MM.1S (cell line): ENCODE data around the gene ZNF592.

Source experiments
- DNase-seq: peaks from one replicate; pipeline ENCODE4 v3.0.0-alpha.2; 2015
- H2AFZ ChIP-seq: fragments of 300-600 bp; sonication (generic); 2 replicates; pipeline ENCODE4 v1.6.0; 2016; ENCODE audit warnings: antibody characterized with exemption, low read length
- H3F3A ChIP-seq: fragments of 300-600 bp; sonication (generic); 2 replicates; pipeline ENCODE4 v1.6.1; 2016; ENCODE audit warnings: mild to moderate bottlenecking, antibody characterized with exemption, low read length, moderate library complexity, mixed read lengths; ENCODE audit not compliant: insufficient read depth
- H3K27ac ChIP-seq: fragments of 300-600 bp; sonication (generic); 2 replicates; pipeline ENCODE4 v1.5.1; 2016; ENCODE audit warnings: mild to moderate bottlenecking, low read length
- H3K27me3 ChIP-seq: fragments of 300-600 bp; sonication (generic); replicated peaks from 2 replicates; pipeline ENCODE4 v1.6.0; 2016; ENCODE audit warnings: low read length; ENCODE audit not compliant: insufficient read depth
- H3K36me3 ChIP-seq: fragments of 300-600 bp; sonication (generic); replicated peaks from 2 replicates; pipeline ENCODE4 v1.6.1; 2016; ENCODE audit warnings: mild to moderate bottlenecking, low read length, mixed read lengths; ENCODE audit not compliant: insufficient read depth
- H3K4me1 ChIP-seq: fragments of 300-600 bp; sonication (generic); 2 replicates; pipeline ENCODE4 v1.6.1; 2016; ENCODE audit warnings: low read length, mixed read lengths
- H3K4me2 ChIP-seq: fragments of 300-600 bp; sonication (generic); 2 replicates; pipeline ENCODE4 v1.6.0; 2016; ENCODE audit warnings: low read depth, low read length
- H3K4me3 ChIP-seq: fragments of 300-600 bp; sonication (generic); 2 replicates; pipeline ENCODE4 v1.5.1; 2016; ENCODE audit warnings: low read length, mixed read lengths
- H3K79me2 ChIP-seq: fragments of 300-600 bp; sonication (generic); 2 replicates; pipeline ENCODE4 v1.6.1; 2016; ENCODE audit warnings: mixed run types, low read length, mixed read lengths
- H3K9ac ChIP-seq: fragments of 300-600 bp; sonication (generic); 2 replicates; pipeline ENCODE4 v1.6.1; 2016; ENCODE audit warnings: low read length, mixed read lengths
- H3K9me2 ChIP-seq: fragments of 300-600 bp; sonication (generic); replicated peaks from 2 replicates; pipeline ENCODE4 v1.6.1; 2016; ENCODE audit warnings: mild to moderate bottlenecking, low read length, mixed read lengths; ENCODE audit not compliant: insufficient read depth
- H3K9me3 ChIP-seq: fragments of 300-600 bp; sonication (generic); replicated peaks from 2 replicates; pipeline ENCODE4 v1.6.1; 2016; ENCODE audit warnings: mild to moderate bottlenecking, low read length, mixed read lengths; ENCODE audit not compliant: insufficient read depth
- H4K20me1 ChIP-seq: fragments of 300-600 bp; sonication (generic); 2 replicates; pipeline ENCODE4 v1.6.1; 2016; ENCODE audit warnings: mild to moderate bottlenecking, low read length, moderate library complexity, mixed read lengths; ENCODE audit not compliant: insufficient read depth
- EZH2 ChIP-seq: fragments of 300-600 bp; sonication (generic); optimal IDR thresholded peaks from 2 replicates; pipeline ENCODE3; 2017; ENCODE audit warnings: low read depth, mild to moderate bottlenecking, antibody characterized with exemption, low read length, mixed read lengths
- EZH2phosphoT487 ChIP-seq: fragments of 300-600 bp; sonication (generic); IDR thresholded peaks from 2 replicates; pipeline ENCODE4 v1.6.1; 2018; ENCODE audit warnings: antibody characterized with exemption, low read length
- TF ChIP-seq, protein P1 (sequence below): fragments of 300-600 bp; sonication (generic); IDR thresholded peaks from 2 replicates; pipeline ENCODE4 v1.5.1; 2016; ENCODE audit warnings: antibody characterized with exemption, low read length, mixed read lengths

ZNF592 gene

DNA sequence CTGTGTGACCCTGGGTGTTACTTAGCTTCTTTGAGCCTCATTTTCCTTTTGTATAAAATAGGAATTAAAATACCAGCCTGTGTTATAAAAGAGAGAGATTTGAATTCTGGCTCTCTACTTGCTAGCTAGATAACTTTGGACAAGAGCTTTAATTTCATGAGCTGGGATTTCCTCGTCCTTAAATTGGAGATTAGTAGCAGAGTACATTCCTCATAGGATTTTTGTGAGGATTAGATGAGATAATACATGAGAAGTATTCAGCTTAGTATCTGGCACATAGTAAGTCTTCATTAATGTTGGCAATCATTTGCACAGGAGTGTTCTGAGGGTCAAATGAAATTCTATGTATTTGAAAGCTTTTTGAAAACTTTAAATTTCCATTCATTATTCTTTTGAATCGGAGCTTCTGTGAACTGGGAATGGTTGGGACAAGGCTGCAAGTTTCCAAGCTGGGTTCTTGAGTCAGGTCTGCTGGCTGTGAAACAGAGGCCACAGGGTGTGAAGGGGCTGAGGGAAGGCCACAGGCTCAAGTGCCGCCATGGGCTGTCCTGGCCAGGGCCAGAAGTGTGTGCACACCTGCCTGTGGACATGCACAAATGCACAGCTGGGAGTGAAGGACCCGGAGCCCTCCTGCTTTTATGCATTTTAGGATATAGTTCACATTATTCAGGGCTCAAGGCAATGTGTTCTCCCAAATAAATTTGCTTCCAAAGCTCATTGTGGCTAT, 86.0 kb downstream of the ZNF592 start:
- Histone ChIP-seq H3K4me1 (no peaks in the 10 kb centered on the region), H3K4me3 (no peak overlapping the region), H3K9me3 (no peaks in the 10 kb centered on the region), H4K20me1 (no peaks in the 10 kb centered on the region), H3K4me2 (no peak overlapping the region), H3F3A (no peaks in the 10 kb centered on the region), H3K9ac (no peak overlapping the region), H3K79me2 (no peaks in the 10 kb centered on the region), H3K9me2 (no peaks in the 10 kb centered on the region), H3K36me3 (no peaks in the 10 kb centered on the region), H3K27ac (no peak overlapping the region), H2AFZ (no peak overlapping the region), H3K27me3 (no peaks in the 10 kb centered on the region)
- no peak for DNase-seq
- TF ChIP-seq EZH2phosphoT487 (no peak), EZH2 (no peak)
- TF ChIP-seq, protein P1, sequence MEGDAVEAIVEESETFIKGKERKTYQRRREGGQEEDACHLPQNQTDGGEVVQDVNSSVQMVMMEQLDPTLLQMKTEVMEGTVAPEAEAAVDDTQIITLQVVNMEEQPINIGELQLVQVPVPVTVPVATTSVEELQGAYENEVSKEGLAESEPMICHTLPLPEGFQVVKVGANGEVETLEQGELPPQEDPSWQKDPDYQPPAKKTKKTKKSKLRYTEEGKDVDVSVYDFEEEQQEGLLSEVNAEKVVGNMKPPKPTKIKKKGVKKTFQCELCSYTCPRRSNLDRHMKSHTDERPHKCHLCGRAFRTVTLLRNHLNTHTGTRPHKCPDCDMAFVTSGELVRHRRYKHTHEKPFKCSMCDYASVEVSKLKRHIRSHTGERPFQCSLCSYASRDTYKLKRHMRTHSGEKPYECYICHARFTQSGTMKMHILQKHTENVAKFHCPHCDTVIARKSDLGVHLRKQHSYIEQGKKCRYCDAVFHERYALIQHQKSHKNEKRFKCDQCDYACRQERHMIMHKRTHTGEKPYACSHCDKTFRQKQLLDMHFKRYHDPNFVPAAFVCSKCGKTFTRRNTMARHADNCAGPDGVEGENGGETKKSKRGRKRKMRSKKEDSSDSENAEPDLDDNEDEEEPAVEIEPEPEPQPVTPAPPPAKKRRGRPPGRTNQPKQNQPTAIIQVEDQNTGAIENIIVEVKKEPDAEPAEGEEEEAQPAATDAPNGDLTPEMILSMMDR = no peak

DNA sequence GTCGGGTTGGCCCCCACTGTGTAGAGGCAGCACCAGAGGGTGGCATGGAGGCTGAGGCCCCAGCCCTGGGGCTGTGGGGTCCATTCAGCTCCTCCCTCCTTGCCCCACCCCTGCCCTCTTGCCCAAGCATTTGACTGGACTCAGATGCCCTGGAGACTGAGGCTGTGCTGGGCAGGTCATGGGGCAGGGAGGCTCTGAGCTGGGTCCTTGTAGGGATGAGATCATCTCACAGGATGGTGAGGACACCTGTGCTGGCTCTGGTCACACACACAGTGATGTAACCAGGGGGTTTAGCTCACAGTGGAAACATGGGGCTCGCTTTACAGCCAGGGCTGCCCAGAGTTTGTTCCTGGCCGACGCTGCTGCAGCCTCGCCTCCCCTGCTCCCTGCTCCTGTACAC, 86.6 kb downstream of the ZNF592 start:
- no peaks in the 10 kb centered on the region for H3K4me1 ChIP-seq
- no peak for DNase-seq
- H2AFZ ChIP-seq = no peak overlapping the region
- H3K36me3 ChIP-seq = no peaks in the 10 kb centered on the region
- H3K9me2 ChIP-seq = no peaks in the 10 kb centered on the region
- no peaks in the 10 kb centered on the region for H3K9me3 ChIP-seq
- H4K20me1 ChIP-seq = no peaks in the 10 kb centered on the region
- TF ChIP-seq, protein P1 = no peak
- TF ChIP-seq EZH2 = no peak
- TF ChIP-seq EZH2phosphoT487 = no peak
- no peaks in the 10 kb centered on the region for H3F3A ChIP-seq
- H3K9ac ChIP-seq = no peak overlapping the region
- no peaks in the 10 kb centered on the region for H3K27me3 ChIP-seq
- H3K4me3 ChIP-seq = no peak overlapping the region
- H3K79me2 ChIP-seq = no peaks in the 10 kb centered on the region
- H3K27ac ChIP-seq = no peak overlapping the region
- H3K4me2 ChIP-seq = no peak overlapping the region

DNA sequence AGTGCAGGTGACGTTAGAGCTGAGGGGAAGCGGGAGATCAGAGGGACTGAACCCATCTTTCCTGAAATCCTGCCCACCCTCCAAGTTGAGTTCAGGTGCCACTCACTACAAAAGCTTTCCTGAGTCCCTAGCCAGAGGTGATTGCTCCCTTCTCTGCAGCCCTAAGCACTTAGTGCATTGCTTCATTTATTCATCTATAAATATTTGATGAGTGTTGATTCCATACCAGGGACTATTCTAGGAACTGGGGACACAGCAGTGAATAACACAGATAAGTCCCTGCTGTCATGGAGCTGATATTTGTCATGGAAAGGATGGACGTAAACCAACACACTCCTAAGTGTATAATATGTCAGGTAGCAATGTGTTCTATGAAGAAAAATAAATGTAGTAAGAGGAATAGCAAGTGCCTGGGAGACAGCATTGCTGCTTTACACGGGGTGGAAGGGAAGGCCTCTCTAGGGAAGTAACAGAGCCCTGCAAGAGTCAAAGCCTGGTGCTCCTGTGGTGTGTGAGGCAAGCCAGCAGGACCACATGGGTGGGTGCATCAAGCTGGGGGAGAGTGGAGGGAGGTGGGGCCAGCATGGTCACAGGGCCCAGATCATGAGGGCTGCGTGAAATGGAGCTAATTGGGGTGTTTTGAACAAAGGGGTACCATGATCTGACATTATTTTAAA, 87.4 kb downstream of the ZNF592 start:
- TF ChIP-seq, protein P1 = no peak
- TF ChIP-seq EZH2 (no peak), EZH2phosphoT487 (no peak)
- Histone ChIP-seq H3F3A (no peaks in the 10 kb centered on the region), H3K4me1 (peaks cover 2% of the 10 kb centered on the region), H3K79me2 (no peaks in the 10 kb centered on the region), H3K27ac (no peak overlapping the region), H4K20me1 (no peaks in the 10 kb centered on the region), H3K9me3 (no peaks in the 10 kb centered on the region), H3K4me3 (no peak overlapping the region), H2AFZ (no peak overlapping the region), H3K9ac (no peak overlapping the region), H3K27me3 (no peaks in the 10 kb centered on the region), H3K9me2 (no peaks in the 10 kb centered on the region), H3K4me2 (no peak overlapping the region), H3K36me3 (no peaks in the 10 kb centered on the region)
- no peak for DNase-seq
